NCI-H128 (cell line): ENCODE data around the gene GNAT2.
"Not testable (repeated sequence)": the region's sequence is repeated elsewhere in the genome, so short reads cannot be mapped to it uniquely, and the experiment has no call there.

Source experiments
- DNase-seq: peaks from one replicate; lab custom pipeline; 2025; ENCODE audit not compliant: unreplicated experiment; lab: John Stamatoyannopoulos, UW

The GNAT2 gene

GRCh38 chr1:109619576-109620400, at the start of gene GNAT2, which contains the start of gene AMPD2:
TSS of gene GNAT2 (minus strand) at chr1:109619616. CDS start at chr1:109612870, 6,746 bp downstream.
TSS of gene AMPD2 (plus strand) at chr1:109619837. CDS start at chr1:109621176, 1,339 bp downstream.
- no peak for DNase-seq

GRCh38 chr1:109668123-109668775, 48.8 kb upstream of the GNAT2 start:
- no peak for DNase-seq

- no peak for DNase-seq
Measured at GRCh38 chr1:109667452-109668122, 48.2 kb upstream of the GNAT2 start, which contains the start of gene GSTM2. TSS of gene GSTM2 (plus strand) at chr1:109668057. CDS start at chr1:109668116, 59 bp downstream.

GRCh38 chr1:109664671-109665070, 45.3 kb upstream of the GNAT2 start:
- no peak for DNase-seq

GRCh38 chr1:109661391-109661790, 42.0 kb upstream of the GNAT2 start:
- no peak for DNase-seq

GRCh38 chr1:109660691-109661026, 41.2 kb upstream of the GNAT2 start:
- not testable (repeated sequence) for DNase-seq

- peak; percentile 66 for DNase-seq
Measured at GRCh38 chr1:109659997-109660690, 40.7 kb upstream of the GNAT2 start.

- DNase-seq = no peak
Measured at GRCh38 chr1:109659145-109659544, 39.7 kb upstream of the GNAT2 start.

- no peak for DNase-seq
Measured at GRCh38 chr1:109658533-109659042, 39.2 kb upstream of the GNAT2 start.

GRCh38 chr1:109657970-109658369, 38.6 kb upstream of the GNAT2 start:
- no peak for DNase-seq

- no peak for DNase-seq
Measured at GRCh38 chr1:109657395-109657794, 38.0 kb upstream of the GNAT2 start.

GRCh38 chr1:109655615-109656519, 36.5 kb upstream of the GNAT2 start, which contains the start of gene GSTM4:
TSS of gene GSTM4 (plus strand) at chr1:109656099. CDS start at chr1:109656390, 291 bp downstream.
- DNase-seq = no peak

- no peak for DNase-seq
Measured at GRCh38 chr1:109654519-109654918, 35.1 kb upstream of the GNAT2 start.

GRCh38 chr1:109653306-109653705, 33.9 kb upstream of the GNAT2 start:
- DNase-seq = no peak

- DNase-seq = no peak
Measured at GRCh38 chr1:109652402-109652801, 33.0 kb upstream of the GNAT2 start.

GRCh38 chr1:109650609-109651008, 31.2 kb upstream of the GNAT2 start:
- DNase-seq = no peak

- no peak for DNase-seq
Measured at GRCh38 chr1:109649491-109649914, 30.1 kb upstream of the GNAT2 start.

GRCh38 chr1:109644670-109645069, 25.3 kb upstream of the GNAT2 start:
- no peak for DNase-seq

- DNase-seq = no peak
Measured at GRCh38 chr1:109643385-109644230, 24.2 kb upstream of the GNAT2 start.
